A549 treated with AZD2906 at 1 μM for 4 hours (cell line): ENCODE measurements around the gene ZNF12. TPM values are rescaled to one million over a fixed set of nuclear protein-coding genes. Genes with fewer than 3 reads are reported as not detected.

Experiments used
- total RNA-seq: library from RNA; stranded (reverse); fragments of 200-300 nt; extraction: Qiagen RNA extraction; gene quantifications from 5 replicates; pipeline ENCODE4 v1.2.3, GENCODE V29; 2022

The ZNF12 gene
- 8.9 to 11.9 TPM (median 10.5 TPM) in 5 replicates for total RNA-seq

GRCh38 chr7:6706666-6707407 is at the start of gene ZNF12:
ZNF12 (minus strand) TSS chr7:6706947; CDS start chr7:6705173, 1,774 bp downstream.

GRCh38 chr7:6753964-6754363 is 47.2 kb upstream of the ZNF12 start, which contains the start of gene RSPH10B2:
RSPH10B2 (plus strand) TSS chr7:6754103; CDS start chr7:6757678, 3,575 bp downstream.

Other genes with a start within 250 kb of the ZNF12 start
- gene KDELR2, start 222.8 kb downstream of the ZNF12 start, total RNA-seq = 116 to 138 TPM (median 136 TPM) in 5 replicates
- not detected in 5 replicates for gene GRID2IP, start 155.5 kb downstream of the ZNF12 start, total RNA-seq
- gene ZDHHC4, start 129.5 kb downstream of the ZNF12 start, total RNA-seq = 47.2 to 51.2 TPM (median 49.6 TPM) in 5 replicates
- 22.4 to 26.7 TPM (median 24.8 TPM) in 5 replicates for gene INTS15, start 116.9 kb downstream of the ZNF12 start, total RNA-seq
- gene ZNF853, start 91.3 kb downstream of the ZNF12 start, total RNA-seq = 1.9 to 2.8 TPM (median 2.5 TPM) in 5 replicates
- 8.4 to 14.7 TPM (median 13.3 TPM) in 5 replicates for gene ZNF316, start 69.6 kb downstream of the ZNF12 start, total RNA-seq
- gene RSPH10B2, start 47.2 kb upstream of the ZNF12 start, total RNA-seq = 0.06 to 0.08 TPM (median 0.07 TPM) in 3 of 5 replicates, not detected in the others
- gene CCZ1B, start 119.3 kb upstream of the ZNF12 start, total RNA-seq = 17.3 to 31.9 TPM (median 22.8 TPM) in 5 replicates